Ishikawa (cell line): Measurements from ENCODE around the gene KRTAP12-2.

Source experiments
- CEBPB ChIP-seq: IDR thresholded peaks from 2 replicates; pipeline ENCODE4 v1.6.1; 2012
- CREB1 ChIP-seq: IDR thresholded peaks from 2 replicates; pipeline ENCODE4 v1.6.1; 2012; ENCODE audit warnings: low read depth
- EGR1 ChIP-seq: IDR thresholded peaks from 2 replicates; pipeline ENCODE4 v1.6.1; 2012
- EP300 ChIP-seq: IDR thresholded peaks from 2 replicates; pipeline ENCODE4 v1.6.1; 2012; ENCODE audit warnings: borderline replicate concordance
- FOXM1 ChIP-seq: IDR thresholded peaks from 2 replicates; pipeline ENCODE4 v1.6.1; 2012; ENCODE audit warnings: low read depth, borderline replicate concordance
- NFIC ChIP-seq: IDR thresholded peaks from 2 replicates; pipeline ENCODE4 v1.6.1; 2012
- RAD21 ChIP-seq: IDR thresholded peaks from 2 replicates; pipeline ENCODE4 v1.6.1; 2012; ENCODE audit warnings: low read depth
- TAF1 ChIP-seq: IDR thresholded peaks from 2 replicates; pipeline ENCODE4 v1.6.1; 2012; ENCODE audit warnings: low read depth, mild to moderate bottlenecking
- TCF12 ChIP-seq: IDR thresholded peaks from 2 replicates; pipeline ENCODE4 v1.6.1; 2012; ENCODE audit warnings: low read depth
- TEAD4 ChIP-seq: IDR thresholded peaks from 2 replicates; pipeline ENCODE4 v1.6.1; 2012
- YY1 ChIP-seq: IDR thresholded peaks from 2 replicates; pipeline ENCODE4 v1.6.1; 2012; ENCODE audit warnings: low read depth
- ZBTB7A ChIP-seq: IDR thresholded peaks from 2 replicates; pipeline ENCODE4 v1.6.1; 2012; ENCODE audit warnings: low read depth
- TF ChIP-seq, protein P1 (sequence below): IDR thresholded peaks from 2 replicates; pipeline ENCODE4 v1.6.1; 2012
- TF ChIP-seq, protein P2 (sequence below): IDR thresholded peaks from 2 replicates; pipeline ENCODE4 v1.6.1; 2012; ENCODE audit warnings: low read depth, mild to moderate bottlenecking
- TF ChIP-seq, protein P3 (sequence below): IDR thresholded peaks from 2 replicates; pipeline ENCODE4 v1.6.1; 2012

Gene KRTAP12-2

DNA sequence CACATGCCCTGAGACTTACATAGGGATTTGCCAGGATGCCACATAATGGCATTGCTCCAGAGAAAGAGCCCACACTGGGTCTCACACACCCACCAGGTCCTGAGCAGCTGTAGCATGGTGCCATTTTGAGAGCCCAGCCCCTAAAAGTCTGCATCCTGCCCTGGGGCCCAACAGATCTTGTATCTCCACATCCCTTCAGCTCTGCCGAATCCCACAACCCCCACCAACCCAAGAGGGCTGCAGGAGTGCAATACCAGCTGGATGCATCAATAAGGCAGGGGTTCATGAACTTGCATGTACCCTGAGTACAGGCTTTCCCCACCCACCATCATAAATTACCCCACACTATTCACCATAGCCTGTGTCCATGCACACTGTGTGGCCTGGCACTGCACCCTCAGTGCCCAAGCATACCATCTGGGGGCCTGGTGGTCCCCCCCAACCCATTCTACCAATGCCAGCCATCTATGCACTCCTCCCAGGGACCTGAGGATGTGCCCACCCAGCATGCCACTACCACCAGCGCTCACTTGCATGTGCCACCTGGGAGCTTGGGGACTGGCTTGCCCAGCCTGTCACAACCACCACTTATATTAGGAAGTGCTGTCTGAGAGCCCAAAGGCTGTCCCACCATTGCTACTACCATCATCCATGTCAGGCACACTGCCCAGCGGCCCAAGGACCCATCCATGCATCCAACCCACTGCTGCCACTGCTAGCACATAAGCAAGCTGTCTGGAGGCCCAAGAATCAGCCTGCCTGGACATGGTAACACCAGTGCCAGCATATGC, 4.1 kb upstream of the KRTAP12-2 start:
- TF ChIP-seq, protein P1, sequence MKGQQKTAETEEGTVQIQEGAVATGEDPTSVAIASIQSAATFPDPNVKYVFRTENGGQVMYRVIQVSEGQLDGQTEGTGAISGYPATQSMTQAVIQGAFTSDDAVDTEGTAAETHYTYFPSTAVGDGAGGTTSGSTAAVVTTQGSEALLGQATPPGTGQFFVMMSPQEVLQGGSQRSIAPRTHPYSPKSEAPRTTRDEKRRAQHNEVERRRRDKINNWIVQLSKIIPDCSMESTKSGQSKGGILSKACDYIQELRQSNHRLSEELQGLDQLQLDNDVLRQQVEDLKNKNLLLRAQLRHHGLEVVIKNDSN: no peak
- TF ChIP-seq CEBPB: no peak
- no peak for TF ChIP-seq EGR1
- no peak for TF ChIP-seq NFIC
- TF ChIP-seq TCF12: no peak
- TF ChIP-seq RAD21: no peak
- TF ChIP-seq, protein P2, sequence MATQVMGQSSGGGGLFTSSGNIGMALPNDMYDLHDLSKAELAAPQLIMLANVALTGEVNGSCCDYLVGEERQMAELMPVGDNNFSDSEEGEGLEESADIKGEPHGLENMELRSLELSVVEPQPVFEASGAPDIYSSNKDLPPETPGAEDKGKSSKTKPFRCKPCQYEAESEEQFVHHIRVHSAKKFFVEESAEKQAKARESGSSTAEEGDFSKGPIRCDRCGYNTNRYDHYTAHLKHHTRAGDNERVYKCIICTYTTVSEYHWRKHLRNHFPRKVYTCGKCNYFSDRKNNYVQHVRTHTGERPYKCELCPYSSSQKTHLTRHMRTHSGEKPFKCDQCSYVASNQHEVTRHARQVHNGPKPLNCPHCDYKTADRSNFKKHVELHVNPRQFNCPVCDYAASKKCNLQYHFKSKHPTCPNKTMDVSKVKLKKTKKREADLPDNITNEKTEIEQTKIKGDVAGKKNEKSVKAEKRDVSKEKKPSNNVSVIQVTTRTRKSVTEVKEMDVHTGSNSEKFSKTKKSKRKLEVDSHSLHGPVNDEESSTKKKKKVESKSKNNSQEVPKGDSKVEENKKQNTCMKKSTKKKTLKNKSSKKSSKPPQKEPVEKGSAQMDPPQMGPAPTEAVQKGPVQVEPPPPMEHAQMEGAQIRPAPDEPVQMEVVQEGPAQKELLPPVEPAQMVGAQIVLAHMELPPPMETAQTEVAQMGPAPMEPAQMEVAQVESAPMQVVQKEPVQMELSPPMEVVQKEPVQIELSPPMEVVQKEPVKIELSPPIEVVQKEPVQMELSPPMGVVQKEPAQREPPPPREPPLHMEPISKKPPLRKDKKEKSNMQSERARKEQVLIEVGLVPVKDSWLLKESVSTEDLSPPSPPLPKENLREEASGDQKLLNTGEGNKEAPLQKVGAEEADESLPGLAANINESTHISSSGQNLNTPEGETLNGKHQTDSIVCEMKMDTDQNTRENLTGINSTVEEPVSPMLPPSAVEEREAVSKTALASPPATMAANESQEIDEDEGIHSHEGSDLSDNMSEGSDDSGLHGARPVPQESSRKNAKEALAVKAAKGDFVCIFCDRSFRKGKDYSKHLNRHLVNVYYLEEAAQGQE: no peak

DNA sequence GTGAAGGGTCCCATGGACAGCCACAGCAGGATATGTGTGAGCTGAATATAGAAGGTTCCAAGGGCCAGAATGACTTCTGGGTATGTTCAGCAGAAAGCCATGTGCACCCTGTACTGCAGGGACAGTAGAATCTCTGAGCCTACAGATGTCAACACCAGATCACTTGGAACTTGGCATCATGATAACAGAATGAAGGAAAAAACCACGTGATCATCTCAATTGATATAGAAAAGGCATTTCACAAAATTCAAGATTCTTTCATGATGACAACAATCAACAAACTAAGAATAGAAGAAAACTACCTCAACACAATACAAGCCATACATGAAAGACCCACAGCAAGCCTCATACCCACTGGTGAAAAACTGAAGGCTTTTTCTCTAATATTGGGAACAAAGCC, 885 bp upstream of the KRTAP12-2 start:
- no peak for TF ChIP-seq TCF12
- TF ChIP-seq, protein P3, sequence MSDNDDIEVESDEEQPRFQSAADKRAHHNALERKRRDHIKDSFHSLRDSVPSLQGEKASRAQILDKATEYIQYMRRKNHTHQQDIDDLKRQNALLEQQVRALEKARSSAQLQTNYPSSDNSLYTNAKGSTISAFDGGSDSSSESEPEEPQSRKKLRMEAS: no peak
- TF ChIP-seq CEBPB: no peak
- TF ChIP-seq NFIC: no peak
- TF ChIP-seq FOXM1: no peak
- TF ChIP-seq ZBTB7A: no peak
- no peak for TF ChIP-seq YY1
- TF ChIP-seq TEAD4: no peak
- no peak for TF ChIP-seq RAD21
- TF ChIP-seq, protein P1: no peak
- TF ChIP-seq EP300: no peak
- TF ChIP-seq TAF1: no peak
- no peak for TF ChIP-seq EGR1
- TF ChIP-seq, protein P2: no peak

GRCh38 chr21:44664691-44665090, 2.0 kb downstream of the KRTAP12-2 start:
- no peak for TF ChIP-seq NFIC
- TF ChIP-seq TEAD4: no peak
- no peak for TF ChIP-seq CREB1
- TF ChIP-seq, protein P1: no peak
- no peak for TF ChIP-seq ZBTB7A
- TF ChIP-seq, protein P3: no peak
- no peak for TF ChIP-seq TAF1
- no peak for TF ChIP-seq EP300
- no peak for TF ChIP-seq CEBPB
- no peak for TF ChIP-seq EGR1
- TF ChIP-seq RAD21: no peak

DNA sequence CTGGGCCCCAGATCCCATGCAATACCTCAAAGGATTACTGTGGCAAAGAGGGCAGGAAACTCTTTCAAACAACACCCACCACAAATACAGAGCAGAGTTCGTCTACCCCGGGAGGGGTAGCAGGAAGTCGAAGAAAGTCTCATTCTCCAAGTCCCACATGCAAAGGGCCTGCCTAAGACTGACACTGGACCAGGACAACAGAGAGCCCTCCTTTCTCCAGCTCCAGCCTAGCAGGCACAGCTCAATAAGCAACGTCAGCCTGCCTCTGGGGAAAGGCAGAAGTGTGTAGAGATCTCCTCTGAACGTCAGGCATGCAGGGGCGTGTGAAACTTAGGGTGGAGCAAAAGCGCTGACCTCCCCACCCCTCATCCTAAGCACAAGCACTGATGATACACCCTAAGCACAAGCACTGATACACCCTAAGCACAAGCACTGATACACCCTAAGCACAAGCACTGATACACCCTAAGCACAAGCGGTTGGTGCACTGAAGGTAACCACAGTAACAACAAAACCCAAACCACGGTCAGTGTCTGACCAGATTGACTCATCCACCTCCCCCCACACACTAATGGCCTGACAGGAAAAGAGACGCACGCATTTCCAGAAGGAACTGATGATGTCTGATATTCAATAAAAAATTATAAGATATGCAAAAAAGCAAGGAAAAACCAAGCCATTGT, 7.7 kb downstream of the KRTAP12-2 start:
- no peak for TF ChIP-seq EP300
- TF ChIP-seq FOXM1: no peak
- no peak for TF ChIP-seq CEBPB
- no peak for TF ChIP-seq TCF12
- TF ChIP-seq, protein P1: no peak
- TF ChIP-seq RAD21: no peak
- TF ChIP-seq NFIC: no peak
- TF ChIP-seq, protein P3: no peak
- TF ChIP-seq, protein P2: no peak
